Activated gamma-delta T cell treated with Interleukin-2 at 50 U/mL for 16 hours (primary cell): ENCODE data around the gene AXIN2.

Source experiments
- DNase-seq: peaks from one replicate; pipeline ENCODE4 v3.0.0-alpha.2; 2020

Gene AXIN2, protein sequence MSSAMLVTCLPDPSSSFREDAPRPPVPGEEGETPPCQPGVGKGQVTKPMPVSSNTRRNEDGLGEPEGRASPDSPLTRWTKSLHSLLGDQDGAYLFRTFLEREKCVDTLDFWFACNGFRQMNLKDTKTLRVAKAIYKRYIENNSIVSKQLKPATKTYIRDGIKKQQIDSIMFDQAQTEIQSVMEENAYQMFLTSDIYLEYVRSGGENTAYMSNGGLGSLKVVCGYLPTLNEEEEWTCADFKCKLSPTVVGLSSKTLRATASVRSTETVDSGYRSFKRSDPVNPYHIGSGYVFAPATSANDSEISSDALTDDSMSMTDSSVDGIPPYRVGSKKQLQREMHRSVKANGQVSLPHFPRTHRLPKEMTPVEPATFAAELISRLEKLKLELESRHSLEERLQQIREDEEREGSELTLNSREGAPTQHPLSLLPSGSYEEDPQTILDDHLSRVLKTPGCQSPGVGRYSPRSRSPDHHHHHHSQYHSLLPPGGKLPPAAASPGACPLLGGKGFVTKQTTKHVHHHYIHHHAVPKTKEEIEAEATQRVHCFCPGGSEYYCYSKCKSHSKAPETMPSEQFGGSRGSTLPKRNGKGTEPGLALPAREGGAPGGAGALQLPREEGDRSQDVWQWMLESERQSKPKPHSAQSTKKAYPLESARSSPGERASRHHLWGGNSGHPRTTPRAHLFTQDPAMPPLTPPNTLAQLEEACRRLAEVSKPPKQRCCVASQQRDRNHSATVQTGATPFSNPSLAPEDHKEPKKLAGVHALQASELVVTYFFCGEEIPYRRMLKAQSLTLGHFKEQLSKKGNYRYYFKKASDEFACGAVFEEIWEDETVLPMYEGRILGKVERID

GRCh38 chr17:65561452-65562205 is at the start of gene AXIN2:
AXIN2 (minus strand) TSS chr17:65561648; CDS start chr17:65558620, 3,028 bp downstream.
- peak; percentile 81 for DNase-seq

DNA sequence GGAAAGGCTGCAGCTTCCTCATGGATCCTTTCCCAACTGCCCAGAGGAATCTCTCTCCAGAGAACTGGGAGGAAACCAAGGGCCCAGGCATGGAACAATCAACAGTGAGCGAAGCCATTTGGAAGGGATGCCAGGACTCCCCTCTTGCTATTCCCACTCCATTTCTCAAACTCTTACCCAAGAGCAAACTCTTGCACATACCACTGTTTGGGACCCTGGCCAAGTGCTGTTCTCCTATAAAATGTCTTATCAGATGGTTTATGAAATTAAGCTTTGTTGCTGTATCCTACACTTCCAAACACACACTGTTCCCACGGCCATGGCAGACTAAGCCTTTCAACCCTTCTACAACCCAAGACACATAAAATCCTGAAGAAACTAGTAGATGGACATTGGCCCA is 48.3 kb upstream of the AXIN2 start:
- no peak for DNase-seq

DNA sequence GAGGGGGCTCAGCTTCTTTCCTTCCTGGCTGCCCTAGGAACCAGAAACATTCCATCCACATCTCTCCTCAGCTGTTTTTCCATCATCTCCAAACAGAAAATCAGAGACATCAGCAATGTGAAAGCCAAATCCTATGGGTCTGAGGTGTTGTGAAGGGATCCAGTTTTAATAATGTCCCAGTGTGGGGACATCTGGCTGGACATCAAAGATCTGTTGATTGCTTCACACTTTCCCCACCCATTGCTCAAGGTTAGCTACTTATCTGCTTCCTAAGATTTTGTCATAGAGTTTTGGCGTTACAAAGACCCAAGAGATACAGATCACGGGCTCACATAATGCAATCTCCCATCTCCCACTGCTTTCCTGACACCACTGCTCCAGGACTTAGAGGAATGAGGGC is 47.8 kb upstream of the AXIN2 start:
- DNase-seq: no peak

- DNase-seq: no peak
These were observed 42.6 kb upstream of the AXIN2 start for GRCh38 chr17:65604070-65604469.

DNA sequence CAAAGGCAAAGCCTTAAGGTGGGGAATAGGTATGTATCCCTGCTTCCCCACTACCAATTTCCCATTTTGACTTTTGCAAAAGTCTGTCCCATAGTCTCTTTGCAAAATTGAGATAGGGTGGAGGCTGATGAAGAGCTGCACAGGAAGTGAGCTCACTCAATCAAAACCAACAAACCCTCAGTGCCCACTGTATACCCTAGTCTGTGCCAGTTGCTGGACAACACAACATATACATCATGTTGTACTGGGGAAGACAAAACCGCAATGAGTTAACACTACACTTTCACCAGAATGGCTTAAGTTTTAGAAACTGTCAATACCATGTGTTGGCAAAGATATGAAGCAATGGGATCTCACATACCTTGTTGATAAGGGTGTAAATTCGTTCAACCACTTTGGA is 40.4 kb upstream of the AXIN2 start:
- no peak for DNase-seq

DNA sequence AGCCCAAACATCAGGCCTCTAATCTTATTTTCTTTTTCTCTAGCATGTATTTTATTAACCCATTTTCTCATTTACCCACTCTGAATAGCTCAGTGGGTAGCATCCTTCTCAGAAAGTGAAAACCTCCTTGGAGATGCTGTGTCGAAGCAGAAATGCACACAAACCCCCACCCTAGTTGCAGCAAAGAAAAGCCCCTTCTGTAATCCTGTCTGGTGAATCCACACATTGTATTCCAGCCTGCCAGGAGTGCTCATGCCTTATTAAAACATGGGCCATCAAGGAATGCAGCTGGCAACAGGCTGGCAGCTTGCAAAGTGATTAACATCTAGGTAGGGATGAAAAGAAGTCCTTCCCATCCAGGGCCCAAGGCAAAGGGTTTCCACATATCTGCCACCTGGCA is 39.7 kb upstream of the AXIN2 start:
- no peak for DNase-seq

GRCh38 chr17:65600518-65600917 is 39.1 kb upstream of the AXIN2 start:
- no peak for DNase-seq

DNA sequence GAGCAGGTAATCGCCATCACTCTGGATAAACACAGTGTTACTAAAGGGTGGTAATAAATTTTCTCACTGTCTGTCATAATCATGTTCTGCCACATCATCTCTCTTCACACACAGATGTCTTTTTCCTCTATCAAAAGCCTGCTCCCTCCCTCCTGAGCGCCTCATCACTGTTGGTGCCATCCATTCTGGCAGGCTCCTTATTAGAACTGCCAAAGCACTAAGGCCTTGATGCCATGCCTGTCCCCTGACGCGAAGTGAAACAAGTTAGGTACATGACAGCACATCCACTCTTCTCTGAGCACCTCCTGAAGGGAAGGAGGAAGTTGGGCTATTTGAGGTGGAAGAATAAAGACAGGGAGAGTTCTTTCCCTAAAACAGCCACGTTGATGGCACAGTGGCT is 38.2 kb upstream of the AXIN2 start:
- no peak for DNase-seq

- DNase-seq: no peak
These were observed 37.3 kb upstream of the AXIN2 start for GRCh38 chr17:65598746-65599145.

- DNase-seq: no peak
These were observed 33.7 kb upstream of the AXIN2 start for GRCh38 chr17:65595071-65595656.

- DNase-seq: no peak
These were observed 32.7 kb upstream of the AXIN2 start for GRCh38 chr17:65593855-65594845.

DNA sequence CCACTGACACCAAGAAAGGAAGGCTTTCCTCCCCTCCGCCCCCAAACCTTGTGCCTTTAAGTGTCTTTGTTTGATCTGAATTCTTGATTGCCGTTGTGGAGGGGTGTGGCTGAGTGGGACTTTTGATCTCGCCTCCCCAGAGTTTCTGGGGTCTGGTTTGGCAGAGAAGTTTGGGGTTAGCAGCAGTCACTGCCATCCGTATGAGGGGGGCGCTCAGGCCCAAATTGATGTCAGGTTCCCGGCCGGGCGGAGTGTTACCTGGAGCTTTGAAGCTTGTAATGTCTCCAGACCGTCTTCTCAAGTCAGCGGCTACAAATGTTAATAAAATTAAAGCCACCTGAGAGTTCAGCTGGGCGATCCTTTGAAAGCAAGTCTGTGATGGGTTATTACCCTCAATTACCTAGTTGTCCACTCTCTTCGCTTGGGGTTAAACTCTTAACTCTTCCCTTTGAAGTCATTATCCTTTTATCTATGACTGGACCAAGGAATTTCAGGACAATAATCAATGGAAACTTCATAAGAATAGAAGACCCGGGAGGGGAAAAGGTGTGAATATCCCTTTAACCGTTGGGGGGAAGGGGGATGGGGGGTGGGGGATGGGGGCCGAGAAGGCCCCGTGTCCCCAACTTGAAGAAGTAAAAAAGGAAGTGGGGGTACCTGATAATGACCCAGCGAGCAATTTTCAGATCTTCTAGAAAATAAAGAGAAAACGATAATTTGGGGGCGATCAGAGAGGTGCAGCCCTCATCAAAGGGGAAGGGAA is 31.8 kb upstream of the AXIN2 start:
- peak; percentile 6 for DNase-seq

- DNase-seq: no peak
These were observed 30.9 kb upstream of the AXIN2 start for GRCh38 chr17:65592125-65592965.

DNA sequence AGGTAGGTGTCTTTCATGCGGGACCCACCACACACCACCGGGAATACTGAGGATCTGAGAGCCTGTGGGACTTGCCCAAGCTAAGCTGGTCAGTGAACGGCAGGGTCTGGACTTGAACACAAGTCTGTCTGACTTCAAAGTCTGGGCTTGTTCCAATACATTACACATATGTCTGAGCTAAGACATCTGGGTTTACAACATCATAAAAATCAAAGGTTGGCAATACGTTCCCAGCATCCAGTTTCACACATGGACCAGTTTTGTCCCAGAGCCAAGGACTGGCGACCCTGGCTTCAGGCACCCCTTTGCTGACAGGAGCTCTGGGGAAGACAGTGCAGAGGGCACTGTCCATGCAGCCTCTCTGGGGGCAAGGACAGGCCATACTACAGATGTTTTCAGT is 27.9 kb upstream of the AXIN2 start:
- DNase-seq: no peak

- DNase-seq: no peak
These were observed 26.8 kb upstream of the AXIN2 start for GRCh38 chr17:65588181-65588808.

DNA sequence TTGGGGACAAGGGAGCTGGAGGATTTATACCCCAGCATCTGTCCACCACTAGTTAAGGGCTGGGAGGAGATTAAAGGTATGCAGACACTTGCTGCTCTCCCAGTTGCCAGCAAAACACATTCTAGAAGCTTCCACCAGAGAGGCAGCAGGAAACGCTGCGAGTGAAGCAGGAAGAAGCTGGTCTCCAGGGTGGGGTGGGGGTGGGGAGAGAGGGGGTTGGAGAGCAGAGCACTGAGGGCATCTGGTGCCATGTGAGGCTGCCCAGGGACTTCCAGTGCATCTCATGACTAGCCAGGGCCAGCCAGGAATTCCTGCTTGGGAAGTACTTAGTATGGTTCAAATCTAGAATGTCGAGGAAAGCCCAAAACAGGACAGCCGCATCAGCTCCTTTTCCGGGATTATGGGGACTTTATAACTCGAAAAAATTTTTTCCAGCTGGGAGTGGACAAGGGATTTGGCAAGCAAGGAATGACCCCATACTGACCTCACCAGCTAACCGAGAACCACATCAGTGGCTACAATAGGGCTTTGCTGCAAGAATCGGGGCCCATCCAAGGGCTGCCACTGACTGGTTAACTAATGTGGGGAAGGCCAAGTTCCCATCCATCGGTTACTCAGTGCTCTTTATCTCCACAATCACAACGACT is 26.2 kb upstream of the AXIN2 start:
- DNase-seq: no peak

- DNase-seq: no peak
These were observed 25.5 kb upstream of the AXIN2 start for GRCh38 chr17:65586899-65587298.

- no peak for DNase-seq
These were observed 23.4 kb upstream of the AXIN2 start for GRCh38 chr17:65584604-65585521.
